ENCODE results near the gene DNM3. TPM values are rescaled to one million over a fixed set of nuclear protein-coding genes. Genes with fewer than 3 reads are reported as not detected.

Gene DNM3
- total and polyA plus RNA-seq, 9 of the 15 experiments (the other 6 are each of a cell fraction or from before 2014, with no cell fraction given), result 0.08 to 0.36 (median 0.22) TPM; not detected in 1

GRCh38 chr1:172359491-172359999, 518.2 kb downstream of the DNM3 start (continued):
- TF ChIP-seq CHD1 (IDR thresholded peaks at IDR 0.05; ENCODE audit: low read length) (no peak), ZBTB26 (CRISPR knock-in tag; IDR thresholded peaks at IDR 0.05) (no peak), CREB5 (CRISPR knock-in tag; IDR thresholded peaks at IDR 0.05) (no peak), NR2C1 (IDR thresholded peaks at IDR 0.05) (no peak), NR2C1 (tag; IDR thresholded peaks at IDR 0.05) (no peak), HOXB6 (CRISPR knock-in tag; IDR thresholded peaks at IDR 0.05; ENCODE audit: borderline replicate concordance) (no peak), KLF16 (IDR thresholded peaks at IDR 0.05) (no peak), ZNF239 (CRISPR knock-in tag; IDR thresholded peaks at IDR 0.05) (no peak), COPS2 (conservative IDR thresholded peaks at IDR 0.05) (no peak), ZNF12 (CRISPR knock-in tag; IDR thresholded peaks at IDR 0.05) (no peak), DACH1 (IDR thresholded peaks at IDR 0.05; ENCODE audit: partially characterized antibody) (no peak), ZNF134 (CRISPR knock-in tag; conservative IDR thresholded peaks at IDR 0.05) (no peak)
